Measurements from ENCODE around the gene UBE3A. TPM values are rescaled to one million over a fixed set of nuclear protein-coding genes. Genes with fewer than 3 reads are reported as not detected.

Gene UBE3A
- total and polyA plus RNA-seq, 10 of the 15 experiments (the other 5 are each of a cell fraction or from before 2014, with no cell fraction given), result 29.4 to 82.9 (median 58.7) TPM

GRCh38 chr15:25464383-25464782 is 25.6 kb upstream of the UBE3A start:
- FAIRE-seq (no peak), DNase-seq (ENCODE audit: low read depth, low spot score) (no peak), ATAC-seq (no peak)
- Histone ChIP-seq H3K4me1 (ENCODE audit: control insufficient read depth, insufficient read depth, low read length) (no peaks in the 10 kb centered on the region), H3K4me2 (ENCODE audit: control insufficient read depth, insufficient read depth) (no peak overlapping the region), H3K9ac (ENCODE audit: control insufficient read depth, insufficient read depth, low read length) (no peak overlapping the region), H3K27me3 (replicated peaks in 1 of 2; ENCODE audit: control insufficient read depth in 2 of 2, insufficient read depth in 2 of 2, low read length in 1 of 2) (no peaks in the 10 kb centered on the region), H3K9me3 (replicated peaks; ENCODE audit: control insufficient read depth, insufficient read depth, low read length) (no peaks in the 10 kb centered on the region; the same call in 2 of the 3 replicates), H3K79me2 (ENCODE audit: control insufficient read depth, insufficient read depth, low read length) (no peaks in the 10 kb centered on the region), H4K20me1 (ENCODE audit: control insufficient read depth, insufficient read depth) (no peaks in the 10 kb centered on the region), H3K36me3 (ENCODE audit: control insufficient read depth in 2 of 2, insufficient read depth in 2 of 2, low read length in 1 of 2) (no peaks in the 10 kb centered on the region), H2AFZ (ENCODE audit: control insufficient read depth, low read depth, low read length) (no peak overlapping the region), H3K27ac (ENCODE audit: control insufficient read depth, insufficient read depth) (no peak overlapping the region), H3K4me3 (no peak overlapping the region)
- TF ChIP-seq NBN (IDR thresholded peaks at IDR 0.05) (no peak), SP1 (IDR thresholded peaks at IDR 0.05; ENCODE audit: low read depth, low read length) (no peak), NFYB (IDR thresholded peaks at IDR 0.05; ENCODE audit: insufficient read depth, low read depth, low read length) (peak; percentile 63), SMARCA5 (IDR thresholded peaks at IDR 0.05) (no peak), ZBTB33 (IDR thresholded peaks at IDR 0.05) (no peak), FOXK2 (IDR thresholded peaks at IDR 0.05) (no peak)
- in situ Hi-C loops (cut with MboI) (loop anchor here (25.0 kb wide), 1 partner anchor 252 kb away; no protein-coding TSS in a partner anchor), intact Hi-C loops (cut with micrococcal nuclease; ENCODE audit: unreplicated experiment) (no loop called here)
- ChIA-PET RAD21 (ENCODE audit: unreplicated experiment) (no interaction called here), POLR2A (interaction anchor here (0.5 kb wide), 1 partner anchor 162 kb away, joined by 3 read pairs; no protein-coding TSS in a partner anchor), SMC1A (ENCODE audit: uncharacterized antibody, unreplicated experiment) (no interaction called here), CTCF (no interaction called here)
- 0% methylated on average over 1 of the region's 1 CpG for WGBS (ENCODE audit: insufficient coverage, insufficient replicate concordance, low lambda C conversion rate, missing lambda C conversion rate)
- BruUV-seq (replicated peaks), result no TSS peak

GRCh38 chr15:25456196-25456595 is 17.4 kb upstream of the UBE3A start:
- Histone ChIP-seq H3K9ac (ENCODE audit: control insufficient read depth, insufficient read depth, low read length) (no peak overlapping the region), H3K79me2 (ENCODE audit: control insufficient read depth, insufficient read depth, low read length) (no peaks in the 10 kb centered on the region), H3K4me2 (ENCODE audit: control insufficient read depth, insufficient read depth) (no peak overlapping the region), H4K20me1 (ENCODE audit: control insufficient read depth, insufficient read depth) (no peaks in the 10 kb centered on the region), H3K36me3 (ENCODE audit: control insufficient read depth in 2 of 2, insufficient read depth in 2 of 2, low read length in 1 of 2) (no peaks in the 10 kb centered on the region), H3K27ac (ENCODE audit: control insufficient read depth, insufficient read depth) (no peak overlapping the region), H3K27me3 (replicated peaks in 1 of 2; ENCODE audit: control insufficient read depth in 2 of 2, insufficient read depth in 2 of 2, low read length in 1 of 2) (no peaks in the 10 kb centered on the region), H3K4me3 (no peak overlapping the region), H2AFZ (ENCODE audit: control insufficient read depth, low read depth, low read length) (no peak overlapping the region), H3K4me1 (ENCODE audit: control insufficient read depth, insufficient read depth, low read length) (no peaks in the 10 kb centered on the region), H3K9me3 (replicated peaks; ENCODE audit: control insufficient read depth, insufficient read depth, low read length) (no peaks in the 10 kb centered on the region; the same call in 2 of the 3 replicates)
- 32% methylated on average over 3 of the region's 3 CpGs for WGBS (ENCODE audit: insufficient coverage, insufficient replicate concordance, low lambda C conversion rate, missing lambda C conversion rate)
- RAD21 ChIA-PET (ENCODE audit: unreplicated experiment), result no interaction called here
- POLR2A ChIA-PET, result no interaction called here
- TF ChIP-seq HDAC2 (IDR thresholded peaks at IDR 0.05), result no peak
- in situ Hi-C loops (cut with MboI), result loop anchor here (25.0 kb wide), 1 partner anchor 244 kb away; no protein-coding TSS in a partner anchor
- no TSS peak for BruUV-seq (replicated peaks)
- CTCF ChIA-PET, result no interaction called here
- SMC1A ChIA-PET (ENCODE audit: uncharacterized antibody, unreplicated experiment), result interaction anchor here (1.0 kb wide), 1 partner anchor 17 kb away, joined by 4 read pairs; no protein-coding TSS in a partner anchor
- no peak for DNase-seq (ENCODE audit: low read depth, low spot score)
- intact Hi-C loops (cut with micrococcal nuclease; ENCODE audit: unreplicated experiment), result no loop called here
- ATAC-seq, result no peak
- FAIRE-seq, result no peak

Data from GM12878 (cell line).